Renal pelvis (tissue), 4 donors: Measurements from ENCODE around the gene IRAK3. TPM values are rescaled to one million over a fixed set of nuclear protein-coding genes. Genes with fewer than 3 reads are reported as not detected.
A peak's percentile ranks its signal among the peaks of the same experiment; 100 is the strongest.
"Not testable (repeated sequence)": the region's sequence is repeated elsewhere in the genome, so short reads cannot be mapped to it uniquely, and the experiment has no call there.

Experiments used
- DNase-seq: peaks from one replicate; pipeline ENCODE4 v3.0.0-alpha.2; 2013
- polyA plus RNA-seq, 3 donors: library from polyadenylated mRNA; unstranded; fragments of 120-200 nt; gene quantifications; one replicate each; pipeline ENCODE4 v1.2.1, GENCODE V29; 2013; ENCODE audit not compliant: insufficient read length in 3 of 3

The IRAK3 gene
- polyA plus RNA-seq, 3 donors: 2.9 to 4.4 (median 3.8) TPM

DNA sequence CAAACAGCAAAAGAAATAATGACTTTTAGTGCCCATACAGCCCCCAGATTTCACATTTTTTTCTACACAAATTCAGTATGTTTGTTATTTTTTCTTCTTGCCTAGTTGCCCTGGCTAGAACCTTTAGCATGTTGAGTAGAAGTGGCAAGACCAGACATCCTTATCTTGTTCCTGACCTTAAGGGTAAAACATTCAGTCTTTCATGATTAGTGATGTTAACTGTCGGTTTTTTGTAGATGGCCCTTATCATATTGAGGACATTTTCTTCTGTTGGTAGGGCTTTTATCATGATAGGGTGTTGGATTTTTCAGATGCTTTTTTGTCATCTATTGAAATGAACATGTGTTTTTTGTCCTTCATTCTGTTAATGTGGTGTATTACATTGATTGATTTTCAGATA lies 17.1 kb downstream of the IRAK3 start:
- no peak for DNase-seq

DNA sequence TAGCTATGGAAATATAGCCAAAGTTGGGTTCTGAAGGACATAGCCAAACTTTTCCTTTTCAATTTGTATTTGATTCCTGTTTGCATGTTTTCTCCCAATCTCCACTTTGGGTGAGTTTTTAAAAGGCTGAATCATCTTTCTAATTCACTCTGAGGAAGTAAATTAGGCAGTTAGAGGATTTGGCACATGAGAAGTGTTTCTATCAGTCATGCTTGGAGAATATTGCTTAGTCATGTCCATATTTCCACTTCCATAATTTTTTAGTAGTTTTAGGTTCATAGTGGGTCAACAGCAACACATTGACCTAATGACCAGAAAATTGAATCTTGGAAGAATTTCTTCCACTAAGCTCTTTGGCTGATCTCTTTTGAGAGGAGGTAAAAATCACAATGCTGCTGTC lies 21.8 kb downstream of the IRAK3 start:
- DNase-seq: no peak

DNA sequence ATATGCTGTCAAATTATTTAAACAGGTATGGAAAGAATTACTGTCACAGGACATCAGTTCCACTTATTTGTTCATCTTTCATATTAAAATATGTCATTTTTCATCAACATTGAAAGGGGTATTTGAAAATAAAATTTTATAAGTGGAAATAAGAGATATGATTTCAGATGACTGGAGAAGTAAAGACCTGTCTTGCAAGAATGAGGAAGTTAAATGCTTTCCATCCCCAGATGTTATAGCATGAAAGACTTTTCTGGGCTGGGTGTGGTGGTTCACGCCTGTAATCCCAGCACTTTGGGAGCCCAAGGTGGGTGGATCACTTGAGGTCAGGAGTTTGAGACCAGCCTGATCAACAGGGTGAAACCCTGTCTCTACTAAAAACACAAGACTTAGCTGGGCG lies 22.6 kb downstream of the IRAK3 start:
- not testable (repeated sequence) for DNase-seq

DNA sequence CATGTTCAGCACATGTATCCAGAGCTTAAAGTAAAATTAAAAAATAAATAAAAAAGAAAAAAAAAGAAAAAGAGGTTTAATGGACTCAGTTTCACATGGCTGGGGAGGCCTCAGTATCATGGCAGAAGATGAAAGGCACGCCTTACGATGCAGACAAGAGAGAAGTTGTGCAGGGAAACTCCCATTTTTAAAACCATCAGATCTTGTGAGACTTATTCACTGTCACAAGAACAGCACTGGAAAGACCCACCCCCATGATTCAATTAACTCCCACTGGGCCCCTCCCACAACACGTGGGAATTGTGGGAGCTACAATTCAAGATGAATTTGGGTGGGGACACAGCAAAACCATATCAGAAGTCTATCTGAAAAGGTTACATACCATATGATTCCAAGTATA lies 24.0 kb downstream of the IRAK3 start:
- DNase-seq: not testable (repeated sequence)

DNA sequence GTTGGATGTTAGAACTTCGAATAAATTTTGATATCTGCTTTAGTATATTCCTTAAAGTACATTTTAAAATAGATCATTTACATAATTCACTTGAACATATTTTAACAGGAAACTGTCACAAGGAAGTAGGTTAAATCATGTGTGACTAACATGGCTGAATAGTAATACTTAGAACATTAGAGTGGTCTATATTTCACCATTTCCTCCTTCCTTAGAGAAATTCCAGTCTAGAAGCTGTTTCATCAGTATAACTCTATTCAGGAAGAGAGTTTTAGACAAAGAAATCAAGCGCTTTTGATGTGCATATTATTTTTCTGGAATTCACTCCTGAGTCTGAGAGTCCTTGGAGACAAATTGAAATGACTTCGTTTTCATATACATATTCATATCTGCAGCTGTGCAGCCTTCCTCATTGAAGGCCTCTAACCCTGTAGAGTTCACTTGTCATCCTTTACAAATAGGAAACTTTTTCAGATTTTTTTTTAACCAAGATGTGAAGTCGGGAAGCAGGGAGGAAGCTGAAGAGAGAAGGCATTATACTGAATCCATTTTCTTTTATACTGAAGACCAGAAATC lies 28.4 kb downstream of the IRAK3 start:
- no peak for DNase-seq

DNA sequence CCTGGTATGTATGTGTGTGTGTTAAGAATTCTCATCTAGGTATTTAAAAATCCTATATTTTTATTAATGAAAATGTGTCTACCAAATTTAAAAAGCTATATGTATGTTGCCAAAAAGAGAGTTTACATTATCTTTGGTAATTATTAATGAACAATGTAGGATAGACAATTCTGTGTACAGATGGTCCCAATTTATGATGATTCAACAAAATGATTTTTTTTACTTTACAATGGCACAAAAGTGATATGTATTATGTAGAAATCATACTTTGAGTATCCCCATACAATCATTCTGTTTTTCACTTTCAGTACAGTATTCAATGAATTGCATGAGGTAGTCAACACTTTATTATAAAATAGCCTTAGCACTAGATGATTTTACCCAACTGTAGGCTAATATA lies 39.4 kb downstream of the IRAK3 start:
- no peak for DNase-seq

DNA sequence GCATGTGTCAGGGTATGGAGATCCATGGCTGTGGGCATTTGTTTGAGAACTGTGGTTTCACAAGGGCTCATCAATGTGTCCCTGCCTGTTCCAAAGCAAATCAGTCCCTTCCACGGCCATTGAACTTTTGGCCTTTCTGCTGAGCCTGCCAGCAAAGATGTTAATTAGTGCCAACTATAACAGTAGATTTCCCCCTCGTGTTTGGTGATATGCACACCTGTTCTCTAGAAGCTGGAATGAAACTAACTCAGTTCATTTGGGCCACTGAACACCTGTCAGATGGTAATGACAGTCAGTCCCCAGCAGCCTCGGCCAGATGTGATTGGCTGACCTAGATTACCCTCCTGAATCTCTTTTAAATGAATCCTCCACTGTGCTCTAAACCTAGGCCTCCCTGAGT lies 43.2 kb downstream of the IRAK3 start:
- no peak for DNase-seq

DNA sequence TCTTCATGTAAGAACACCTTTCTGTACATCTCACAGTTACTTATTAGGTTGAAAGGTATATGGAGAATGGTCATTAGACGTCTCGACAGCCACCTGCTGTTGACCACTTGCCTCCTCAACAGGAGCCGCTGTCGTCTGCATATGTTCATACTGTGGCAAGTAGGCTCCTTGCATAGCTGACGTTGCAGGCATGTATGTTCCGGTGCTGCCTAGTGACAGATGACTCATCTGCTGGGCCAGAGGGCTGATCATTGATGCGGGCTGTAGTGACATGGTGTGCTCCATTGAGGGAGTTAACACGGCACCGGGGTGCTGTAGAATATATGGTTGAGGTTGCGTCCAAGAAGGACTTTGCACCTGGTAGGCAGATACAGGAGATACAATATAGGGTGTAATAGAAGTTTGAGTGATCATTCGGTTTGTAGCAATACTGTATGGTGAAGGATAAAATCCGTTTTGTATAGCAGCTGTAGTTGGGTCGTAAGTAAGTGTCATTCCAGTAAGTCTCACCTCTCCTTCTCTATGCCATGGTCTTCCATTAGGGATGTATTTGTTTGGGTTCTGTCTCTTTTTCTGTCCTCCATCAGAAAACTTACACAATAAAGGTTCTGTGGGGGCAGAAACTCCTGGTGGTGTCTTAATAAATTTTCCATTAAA lies 45.2 kb downstream of the IRAK3 start:
- DNase-seq: not testable (repeated sequence)

DNA sequence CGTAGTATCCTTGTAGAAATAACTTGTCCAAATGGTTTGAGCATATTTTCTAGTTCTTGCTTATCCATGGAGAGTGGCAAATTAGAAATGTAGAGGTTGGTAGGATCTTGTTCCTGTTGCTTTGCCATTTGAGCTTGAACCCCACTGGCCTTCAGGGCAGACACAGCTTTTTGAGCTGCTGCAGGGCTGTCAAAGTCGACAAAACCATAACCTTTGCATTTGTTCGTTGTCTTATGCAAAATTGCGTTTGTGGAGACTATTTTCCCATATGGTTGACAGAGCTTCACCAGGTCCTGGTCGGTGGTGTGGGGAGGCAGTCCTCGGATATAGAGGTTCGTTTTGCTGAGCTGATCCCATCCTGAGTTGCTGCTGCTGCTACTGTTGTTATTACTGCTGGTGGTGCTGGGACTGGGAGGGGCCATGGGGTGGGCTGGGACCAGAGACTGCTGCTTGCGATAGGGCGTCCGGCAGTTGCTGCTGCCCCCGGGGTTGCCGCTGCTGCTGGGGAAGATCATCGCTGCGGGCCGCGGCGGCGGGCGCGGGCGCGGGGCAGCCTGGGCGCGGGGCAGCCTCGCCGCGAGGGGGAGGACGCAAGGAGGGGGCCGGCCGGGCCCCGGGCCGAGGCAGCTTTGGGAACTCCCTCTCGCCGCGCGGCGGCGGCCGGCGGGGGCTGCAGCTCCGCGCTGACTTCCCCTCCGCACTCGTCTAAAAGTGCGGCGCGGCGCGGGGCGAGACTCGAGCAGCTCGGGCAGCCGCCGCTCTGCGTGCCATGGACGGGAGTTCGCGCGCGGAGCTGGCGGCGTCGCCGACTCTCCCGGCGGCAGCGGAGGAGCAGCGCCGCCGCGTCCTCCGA lies 46.0 kb downstream of the IRAK3 start:
- DNase-seq: peak; percentile 27

DNA sequence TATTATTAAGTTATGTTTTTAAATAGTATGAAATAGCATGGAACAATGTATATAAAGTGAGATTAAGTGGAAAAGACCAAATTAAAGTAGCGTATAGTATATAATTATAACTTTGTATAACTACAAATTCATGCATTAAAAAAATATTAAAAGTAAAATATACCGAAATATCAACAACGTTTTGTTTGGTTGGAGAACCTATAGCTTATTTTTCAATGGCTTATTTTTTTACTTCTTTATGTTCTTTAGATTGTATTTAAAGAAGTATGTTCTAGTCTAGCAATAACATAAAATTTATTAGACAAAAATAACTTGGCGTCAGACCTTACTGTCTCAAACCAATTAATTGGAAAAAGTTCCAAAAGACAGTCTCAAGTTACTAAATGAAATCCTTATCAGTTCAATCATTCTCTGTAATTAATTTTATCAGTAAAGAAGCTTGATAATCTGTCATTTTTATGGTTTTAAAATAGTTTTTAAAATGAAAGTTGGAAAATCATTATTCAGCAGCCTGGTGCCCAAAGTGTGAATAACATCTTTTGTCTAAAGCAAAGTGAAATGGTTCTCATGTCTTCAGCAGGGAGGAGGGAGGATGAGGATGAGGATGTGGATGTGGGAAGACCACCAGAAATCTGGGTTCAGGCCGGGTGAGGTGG lies 46.7 kb downstream of the IRAK3 start:
- DNase-seq: no peak

DNA sequence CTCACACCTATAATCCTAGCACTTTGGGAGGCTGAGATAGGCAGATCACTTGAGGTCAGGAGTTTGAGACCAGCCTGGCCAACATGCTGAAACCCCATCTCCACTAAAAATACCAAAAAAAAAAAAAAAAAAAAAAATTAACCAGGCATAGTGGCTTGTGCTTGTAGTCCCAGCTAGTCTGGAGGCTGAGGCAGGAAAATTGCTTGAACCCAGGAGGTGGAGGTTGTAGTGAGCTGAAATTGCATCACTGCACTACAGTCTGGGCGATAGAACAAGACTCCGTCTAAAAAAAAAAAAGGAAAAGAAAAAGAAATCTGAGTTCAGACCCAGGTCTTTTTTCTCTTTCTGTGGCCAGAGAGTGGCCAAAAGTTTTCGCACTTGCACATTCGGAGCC lies 47.3 kb downstream of the IRAK3 start:
- not testable (repeated sequence) for DNase-seq

DNA sequence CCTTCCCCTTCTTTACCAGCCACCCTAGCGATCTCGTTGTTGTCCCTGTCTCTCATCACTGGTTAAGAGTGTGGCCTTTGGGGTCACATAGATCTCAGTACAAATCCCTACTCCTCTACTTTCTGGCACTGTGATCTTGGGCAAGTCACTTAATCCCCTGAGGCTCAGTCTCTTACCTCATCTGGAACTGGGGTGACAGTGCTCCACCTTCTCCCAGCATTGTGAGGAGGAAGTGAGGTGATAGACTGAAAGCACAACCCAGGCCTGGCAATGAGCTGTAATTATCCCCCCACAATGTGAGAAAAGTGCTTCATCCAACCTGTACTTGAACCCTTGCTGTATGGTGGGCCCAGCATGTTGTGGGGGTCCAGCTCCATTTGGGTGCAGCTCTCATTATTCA lies 48.0 kb downstream of the IRAK3 start:
- no peak for DNase-seq

DNA sequence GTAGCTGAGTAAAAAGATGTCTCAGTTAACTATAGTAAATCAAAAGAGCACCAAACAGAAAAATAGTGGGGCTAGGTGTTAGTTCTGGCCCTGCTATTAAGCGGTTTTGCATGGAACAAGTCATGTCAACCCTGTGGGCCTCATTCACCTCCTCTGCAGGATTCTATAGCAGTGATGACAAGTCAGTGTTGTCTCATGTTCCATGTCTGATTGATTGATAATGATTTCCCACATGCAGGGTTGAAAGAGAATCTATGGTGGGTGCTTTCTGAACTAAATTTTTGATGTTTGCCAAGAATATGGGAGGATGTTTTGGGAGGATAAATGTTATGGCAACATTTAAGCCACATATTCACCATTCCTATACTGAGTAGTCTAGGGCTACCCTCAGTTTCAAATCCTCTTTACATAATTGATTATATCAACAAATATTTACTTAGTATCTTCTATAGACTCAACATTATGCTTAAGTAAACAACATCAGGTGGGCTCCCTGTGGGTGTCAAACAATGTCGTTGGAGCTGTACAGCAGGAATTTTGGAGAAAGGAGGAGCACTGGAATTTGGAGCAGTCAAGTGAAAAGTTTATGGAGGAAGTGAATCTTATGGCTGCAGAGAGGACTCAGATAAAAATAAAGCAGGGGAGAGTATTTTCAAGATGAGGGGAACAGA lies 48.6 kb downstream of the IRAK3 start:
- DNase-seq: no peak

DNA sequence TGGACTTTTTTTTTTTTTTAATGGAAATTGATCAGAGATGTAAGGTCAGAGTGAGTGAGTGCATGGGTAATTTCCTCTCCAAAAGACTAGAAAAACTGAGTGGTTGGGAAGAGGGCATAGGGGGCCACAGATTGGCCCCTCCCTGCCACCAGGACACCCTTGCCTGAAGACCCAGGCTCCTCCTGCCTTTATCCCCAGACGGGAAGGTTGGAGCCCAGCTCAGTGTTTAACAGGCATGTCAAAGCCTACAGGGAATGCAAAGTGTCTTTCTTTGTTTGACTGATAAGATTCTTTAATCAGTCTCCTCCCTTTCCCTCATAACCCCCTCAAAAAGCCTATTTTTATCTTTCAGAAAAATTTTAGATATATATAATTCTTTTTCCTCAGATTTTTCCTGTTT lies 50.3 kb downstream of the IRAK3 start:
- no peak for DNase-seq

DNA sequence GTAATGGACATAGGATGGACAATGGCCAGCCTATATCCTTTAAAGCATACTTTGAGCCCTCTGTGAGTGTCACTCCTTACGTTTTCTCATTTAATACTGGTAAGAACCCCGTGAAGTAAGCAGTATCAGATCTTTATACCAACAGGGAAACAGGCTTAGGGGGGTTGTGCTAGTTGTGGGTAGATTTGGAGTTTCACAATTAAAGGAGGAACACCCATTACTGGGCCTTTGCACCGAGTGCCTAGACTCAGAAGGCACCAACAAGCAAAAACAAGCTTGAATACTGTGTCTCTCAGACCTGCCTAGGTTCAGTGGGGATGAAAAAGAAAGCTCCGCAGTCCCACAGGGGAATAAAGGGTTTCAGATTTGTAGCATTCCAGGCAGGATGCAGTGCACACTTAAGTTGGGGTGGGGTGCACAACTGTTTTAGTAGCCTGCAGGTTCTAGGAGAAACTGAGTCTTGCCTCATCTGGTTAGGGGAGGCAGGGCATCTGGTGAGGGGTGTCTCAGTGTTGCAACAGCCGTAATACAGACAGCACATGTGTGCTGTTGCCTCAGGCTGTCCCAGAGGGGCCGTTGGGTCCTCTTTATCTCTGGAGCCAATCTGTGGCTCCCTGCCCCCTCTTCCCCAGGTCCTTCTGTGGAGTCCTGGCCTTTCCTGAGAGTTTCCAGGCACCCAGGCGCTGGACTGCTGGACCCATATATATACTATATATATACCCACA lies 51.2 kb downstream of the IRAK3 start:
- DNase-seq: no peak

DNA sequence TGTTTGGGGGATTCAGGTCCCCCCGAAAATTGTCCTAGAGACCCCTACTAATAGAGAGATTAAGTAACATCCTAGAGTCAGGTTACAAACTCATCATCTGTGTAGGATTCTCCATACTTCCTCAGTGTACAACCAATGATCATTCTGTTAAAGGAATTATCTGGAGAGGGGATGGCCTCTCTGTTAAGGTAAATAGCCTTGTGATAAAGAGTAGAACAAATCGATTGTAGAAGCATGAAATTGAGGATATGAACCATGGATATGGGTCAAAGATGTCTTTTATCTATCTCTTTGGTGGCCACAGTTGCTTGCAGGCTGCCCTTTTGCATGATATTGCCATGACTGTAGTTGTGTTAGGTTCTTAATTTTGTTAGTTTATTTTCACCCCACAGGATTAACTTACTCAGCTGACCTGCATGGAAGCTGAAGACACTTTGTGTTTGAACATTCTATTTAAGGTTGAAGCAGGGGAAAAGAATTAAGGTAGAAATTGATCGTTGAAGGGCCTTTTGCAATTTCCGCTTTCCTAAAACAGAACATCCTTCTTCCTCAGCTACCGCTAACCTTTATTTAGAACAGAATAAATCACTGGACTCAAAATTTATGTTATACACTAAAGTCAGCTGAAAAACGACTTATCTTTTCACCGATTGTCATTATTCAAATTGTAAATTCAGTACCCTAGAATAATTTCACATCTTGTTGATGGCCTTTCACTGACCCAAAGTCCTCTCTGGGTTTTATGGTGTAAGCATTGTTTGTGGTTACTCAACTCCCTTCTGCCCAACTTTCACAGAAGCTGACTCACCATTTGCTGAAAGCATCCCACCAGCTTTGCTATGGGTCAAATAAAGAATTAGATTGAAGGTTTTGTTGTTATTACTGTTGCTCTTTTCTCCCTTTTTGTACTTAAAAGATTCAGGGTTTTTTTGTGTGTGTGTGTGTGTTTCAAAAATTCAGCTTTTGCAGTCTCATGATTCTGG lies 52.3 kb downstream of the IRAK3 start:
- no peak for DNase-seq

DNA sequence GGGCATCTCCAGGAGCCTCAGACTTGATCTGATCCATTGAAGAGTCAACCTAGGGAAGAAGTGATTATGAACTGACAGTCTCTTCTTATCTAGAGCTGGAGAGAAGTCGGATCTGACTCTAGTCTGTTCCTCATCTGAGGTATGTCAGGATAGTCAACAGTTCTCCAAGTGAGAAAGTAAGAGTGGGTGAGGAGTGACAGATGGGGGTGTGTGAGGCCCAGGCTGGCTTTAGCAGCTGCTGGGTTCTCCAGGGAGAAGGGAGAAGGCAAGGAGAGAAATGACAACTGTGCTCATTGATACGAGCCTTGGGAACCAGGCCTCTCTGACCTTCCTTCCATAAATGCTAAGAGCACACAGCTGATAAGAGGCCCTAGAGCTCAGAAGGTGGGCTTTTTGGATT lies 53.3 kb downstream of the IRAK3 start:
- no peak for DNase-seq

DNA sequence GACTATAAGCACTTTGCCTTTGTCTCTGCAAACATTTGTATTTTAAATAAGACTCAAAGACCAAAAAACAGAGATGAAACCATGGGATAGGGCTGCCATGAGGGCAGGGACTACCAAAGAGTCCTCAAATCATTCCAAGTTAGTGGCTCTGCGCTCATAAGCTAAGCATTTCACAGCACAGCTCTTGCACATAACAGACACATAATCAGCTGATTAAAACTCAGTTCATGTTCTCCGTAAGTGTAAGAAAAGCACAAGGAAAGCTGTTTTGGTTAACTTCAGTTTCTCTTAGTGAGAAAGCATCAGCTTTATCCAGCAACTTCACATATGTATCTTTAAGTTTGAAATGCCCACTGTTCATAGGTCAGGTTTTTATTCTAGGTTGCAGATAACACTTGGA lies 54.9 kb downstream of the IRAK3 start:
- DNase-seq: no peak

DNA sequence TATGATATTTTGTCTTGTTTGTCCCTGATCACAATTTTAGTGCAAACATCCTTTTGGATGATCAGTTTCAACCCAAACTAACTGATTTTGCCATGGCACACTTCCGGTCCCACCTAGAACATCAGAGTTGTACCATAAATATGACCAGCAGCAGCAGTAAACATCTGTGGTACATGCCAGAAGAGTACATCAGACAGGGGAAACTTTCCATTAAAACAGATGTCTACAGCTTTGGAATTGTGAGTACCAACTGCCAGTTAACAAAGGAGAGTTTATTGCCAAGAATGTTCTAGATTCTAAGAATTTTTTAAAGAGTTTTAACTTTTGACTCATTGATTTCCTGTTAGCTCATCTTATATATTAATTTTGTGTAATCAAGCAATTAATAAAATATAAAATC lies 55.4 kb downstream of the IRAK3 start:
- DNase-seq: no peak

DNA sequence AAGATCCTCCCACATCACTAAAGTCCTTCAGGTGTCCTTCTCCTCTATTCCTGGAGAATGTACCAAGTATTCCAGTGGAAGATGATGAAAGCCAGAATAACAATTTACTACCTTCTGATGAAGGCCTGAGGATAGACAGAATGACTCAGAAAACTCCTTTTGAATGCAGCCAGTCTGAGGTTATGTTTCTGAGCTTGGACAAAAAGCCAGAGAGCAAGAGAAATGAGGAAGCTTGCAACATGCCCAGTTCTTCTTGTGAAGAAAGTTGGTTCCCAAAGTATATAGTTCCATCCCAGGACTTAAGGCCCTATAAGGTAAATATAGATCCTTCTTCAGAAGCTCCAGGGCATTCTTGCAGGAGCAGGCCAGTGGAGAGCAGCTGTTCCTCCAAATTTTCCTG lies 58.7 kb downstream of the IRAK3 start:
- DNase-seq: no peak
